DOHH2 (cell line): ENCODE data around the gene HOXB3.

Experiments
- CTCF ChIP-seq: fragments of 200-600 bp; sonication (generic); IDR thresholded peaks from one replicate; pipeline ENCODE4 v1.5.1; 2014; ENCODE audit warnings: antibody characterized with exemption, mild to moderate bottlenecking, low read depth, low read length; ENCODE audit not compliant: poor library complexity, severe bottlenecking
- EZH2phosphoT487 ChIP-seq: fragments of 200-600 bp; sonication (generic); IDR thresholded peaks from 2 replicates; pipeline ENCODE4 v1.6.1; 2017; ENCODE audit warnings: borderline replicate concordance, mild to moderate bottlenecking, antibody characterized with exemption, low read length, moderate library complexity, mixed read lengths

GRCh38 chr17:48605991-48606891 is 16.2 kb upstream of the HOXB3 start:
- TF ChIP-seq CTCF, result no peak
- no peak for TF ChIP-seq EZH2phosphoT487
